22Rv1 (cell line): ENCODE results near the gene TMEM190.

Source experiments
- ZFX ChIP-seq: fragments of 450-650 bp; IDR thresholded peaks from 2 replicates; pipeline ENCODE4 v1.6.1; 2017; ENCODE audit warnings: antibody characterized with exemption, borderline replicate concordance
- TF ChIP-seq, protein P1 (sequence below): fragments of 450-650 bp; IDR thresholded peaks from 2 replicates; pipeline ENCODE4 v1.5.1; 2017; ENCODE audit warnings: mild to moderate bottlenecking

DNA sequence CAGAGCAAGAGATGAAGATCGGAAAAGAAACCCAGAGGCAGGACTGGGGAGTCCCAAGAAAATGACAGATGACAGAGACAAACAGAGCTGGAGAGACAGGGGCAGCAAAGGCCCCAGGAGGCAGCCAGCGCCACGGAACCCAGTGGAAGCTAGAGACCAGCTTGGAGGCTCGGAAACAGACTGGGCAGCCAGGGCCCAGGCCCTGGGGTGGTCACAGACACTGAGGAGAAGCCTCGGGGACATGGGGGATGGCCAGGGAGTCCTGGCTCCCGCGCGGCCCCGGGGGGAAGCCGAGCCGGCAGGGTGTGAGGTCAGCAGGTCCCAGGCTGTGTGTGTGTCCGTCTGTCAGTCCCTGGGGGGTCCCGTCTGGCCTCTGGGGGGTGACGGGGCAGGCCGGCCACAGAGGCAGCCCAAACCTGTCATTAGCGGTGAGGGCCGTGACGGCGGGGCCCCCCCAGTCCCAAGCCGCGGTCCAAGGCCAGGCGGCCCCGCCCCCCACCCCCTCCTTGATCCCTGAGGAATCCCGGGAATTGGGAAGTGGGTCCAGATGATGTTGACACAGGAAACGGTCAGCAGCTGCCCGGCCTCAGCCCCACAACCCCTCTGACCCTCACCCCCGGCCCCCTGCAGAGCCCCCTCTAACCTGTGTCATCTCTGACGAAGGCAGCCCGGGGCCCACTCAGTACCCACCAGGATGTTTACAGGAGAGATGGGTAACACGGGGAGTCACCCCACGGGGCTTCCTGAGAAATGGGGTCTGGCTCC, 2.5 kb upstream of the TMEM190 start:
- TF ChIP-seq, protein P1, sequence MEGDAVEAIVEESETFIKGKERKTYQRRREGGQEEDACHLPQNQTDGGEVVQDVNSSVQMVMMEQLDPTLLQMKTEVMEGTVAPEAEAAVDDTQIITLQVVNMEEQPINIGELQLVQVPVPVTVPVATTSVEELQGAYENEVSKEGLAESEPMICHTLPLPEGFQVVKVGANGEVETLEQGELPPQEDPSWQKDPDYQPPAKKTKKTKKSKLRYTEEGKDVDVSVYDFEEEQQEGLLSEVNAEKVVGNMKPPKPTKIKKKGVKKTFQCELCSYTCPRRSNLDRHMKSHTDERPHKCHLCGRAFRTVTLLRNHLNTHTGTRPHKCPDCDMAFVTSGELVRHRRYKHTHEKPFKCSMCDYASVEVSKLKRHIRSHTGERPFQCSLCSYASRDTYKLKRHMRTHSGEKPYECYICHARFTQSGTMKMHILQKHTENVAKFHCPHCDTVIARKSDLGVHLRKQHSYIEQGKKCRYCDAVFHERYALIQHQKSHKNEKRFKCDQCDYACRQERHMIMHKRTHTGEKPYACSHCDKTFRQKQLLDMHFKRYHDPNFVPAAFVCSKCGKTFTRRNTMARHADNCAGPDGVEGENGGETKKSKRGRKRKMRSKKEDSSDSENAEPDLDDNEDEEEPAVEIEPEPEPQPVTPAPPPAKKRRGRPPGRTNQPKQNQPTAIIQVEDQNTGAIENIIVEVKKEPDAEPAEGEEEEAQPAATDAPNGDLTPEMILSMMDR, result no peak
- no peak for TF ChIP-seq ZFX
